CD4-positive, alpha-beta T cell (primary cell): ENCODE measurements around the gene CACNA1E. TPM values are rescaled to one million over a fixed set of nuclear protein-coding genes. Genes with fewer than 3 reads are reported as not detected.

Experiments
- ATAC-seq: fragments of 200-7000 bp; cut with Tn5 transposase; one replicate; pipeline ENCODE4 v1.10.0; 2022; ENCODE audit warnings: mild to moderate bottlenecking; ENCODE audit not compliant: poor library complexity
- CTCF ChIA-PET: fragments of 350-600 bp; sonication (Branson Sonifier 250); formaldehyde crosslinking; loops from one replicate; lab custom pipeline; 2021; ENCODE audit warnings: antibody characterized with exemption, inconsistent platforms; lab: Charles Lee
- POLR2A ChIA-PET: fragments of 350-600 bp; sonication (Branson Sonifier 250); formaldehyde crosslinking; loops from one replicate; lab custom pipeline; 2021; ENCODE audit warnings: antibody characterized with exemption, inconsistent platforms; lab: Charles Lee
- DNase-seq, 14 experiments: peaks; one replicate each; pipeline ENCODE4 v3.0.0-alpha.2; 2013 to 2020; ENCODE audit warnings: mixed read lengths in 2 of 14
- H3K27ac ChIP-seq, 2 donors: one replicate each; pipeline versions ENCODE4 v1.5.1 to v1.7.0; 2013; ENCODE audit warnings: low read length in 2 of 2, low read depth in 1 of 2, mild to moderate bottlenecking in 1 of 2
- H3K27me3 ChIP-seq, 2 experiments: 1 replicate in 1 of 2; 2 replicates in 1 of 2; pipeline versions ENCODE4 v1.6.1 to v1.7.0; 2013; ENCODE audit warnings: low read length in 2 of 2, control low read depth in 1 of 2, mild to moderate bottlenecking in 1 of 2, moderate library complexity in 1 of 2; ENCODE audit not compliant: insufficient read depth in 2 of 2, control insufficient read depth in 1 of 2
- H3K36me3 ChIP-seq: one replicate; pipeline ENCODE4 v1.6.1; 2013; ENCODE audit warnings: low read length, control low read depth; ENCODE audit not compliant: insufficient read depth
- H3K4me1 ChIP-seq: one replicate; pipeline ENCODE4 v1.6.1; 2013; ENCODE audit warnings: low read length, control low read depth; ENCODE audit not compliant: insufficient read depth
- H3K4me3 ChIP-seq: one replicate; pipeline ENCODE4 v1.5.1; 2013; ENCODE audit warnings: mild to moderate bottlenecking, low read length, moderate library complexity
- H3K9me3 ChIP-seq, 2 experiments: 1 replicate in 1 of 2; 2 replicates in 1 of 2; pipeline versions ENCODE4 v1.6.1 to v1.7.0; 2013; ENCODE audit warnings: low read length in 2 of 2, mild to moderate bottlenecking in 2 of 2, control low read depth in 1 of 2, moderate library complexity in 1 of 2; ENCODE audit not compliant: control insufficient read depth in 1 of 2, insufficient read depth in 1 of 2
- H3K27ac Mint-ChIP-seq: one replicate; pipeline ENCODE4 v1.8.0; 2020; ENCODE audit warnings: mixed read lengths
- H3K27me3 Mint-ChIP-seq: one replicate; pipeline ENCODE4 v1.8.0; 2021; ENCODE audit warnings: mixed read lengths
- H3K36me3 Mint-ChIP-seq: one replicate; pipeline ENCODE4 v1.8.0; 2021; ENCODE audit warnings: low read depth, mixed read lengths
- H3K4me1 Mint-ChIP-seq: one replicate; pipeline ENCODE4 v1.8.0; 2021; ENCODE audit warnings: low read depth, mixed read lengths
- H3K4me3 Mint-ChIP-seq: one replicate; pipeline ENCODE4 v1.8.0; 2020; ENCODE audit warnings: mild to moderate bottlenecking, mixed read lengths
- H3K9me3 Mint-ChIP-seq: one replicate; pipeline ENCODE4 v1.8.0; 2020; ENCODE audit warnings: mixed read lengths
- CTCF ChIP-seq: fragments of 200-600 bp; IDR thresholded peaks from one replicate; pipeline ENCODE4 v1.8.0; 2022; ENCODE audit warnings: antibody characterized with exemption, mild to moderate bottlenecking
- intact Hi-C, 2 experiments: fragments of 100-400 bp; cut with DNase I in 1 of 2; cut with micrococcal nuclease in 1 of 2; formaldehyde crosslinking; loops; one replicate each; pipeline versions ENCODE4 v1.15.1 to v1.9.0; 2023 to 2025; cut with DNase I, micrococcal nuclease
- total RNA-seq, 174 experiments: library from RNA in 2 of 174; stranded (reverse) in 2 of 174; gene quantifications; one replicate each; pipeline ENCODE4 v1.2.3 and lab custom pipeline; 2021 to 2026

Gene CACNA1E
- total RNA-seq, 2 experiments from 2014 or later, result not detected

GRCh38 chr1:181623850-181624249, 140.5 kb downstream of the CACNA1E start:
- ChIA-PET CTCF (no interaction called here), POLR2A (no interaction called here)
- Mint-ChIP-seq H3K36me3 (no peaks in the 10 kb centered on the region), H3K27me3 (peaks cover 6% of the 10 kb centered on the region), H3K9me3 (no peaks in the 10 kb centered on the region), H3K27ac (no peak overlapping the region), H3K4me1 (no peaks in the 10 kb centered on the region), H3K4me3 (no peak overlapping the region)
- no peak for TF ChIP-seq CTCF
- DNase-seq (no peak), ATAC-seq (no peak)
- no peaks in the 10 kb centered on the region for H3K36me3 ChIP-seq
- H3K27ac ChIP-seq, result no peak overlapping the region
- H3K9me3 ChIP-seq, result no peaks in the 10 kb centered on the region
- no peaks in the 10 kb centered on the region for H3K27me3 ChIP-seq
- intact Hi-C loops, result no loop called here
- no peak overlapping the region for H3K4me3 ChIP-seq
- H3K4me1 ChIP-seq, result no peaks in the 10 kb centered on the region

- Mint-ChIP-seq H3K4me1 (no peaks in the 10 kb centered on the region), H3K36me3 (no peaks in the 10 kb centered on the region), H3K9me3 (no peaks in the 10 kb centered on the region), H3K27me3 (peaks cover 12% of the 10 kb centered on the region), H3K27ac (no peak overlapping the region), H3K4me3 (no peak overlapping the region)
- DNase-seq (no peak), ATAC-seq (no peak)
- H3K27me3 ChIP-seq, result peaks cover 0 to 2% of the 10 kb centered on the region in 2 experiments
- intact Hi-C loops, result no loop called here
- no peak overlapping the region for H3K4me3 ChIP-seq
- no peak for TF ChIP-seq CTCF
- POLR2A ChIA-PET, result no interaction called here
- H3K36me3 ChIP-seq, result no peaks in the 10 kb centered on the region
- H3K4me1 ChIP-seq, result no peaks in the 10 kb centered on the region
- H3K27ac ChIP-seq, result no peak overlapping the region
- CTCF ChIA-PET, result no interaction called here
- peaks cover 0 to 4% of the 10 kb centered on the region in 2 experiments for H3K9me3 ChIP-seq
Measured at GRCh38 chr1:181626279-181626938, 143.1 kb downstream of the CACNA1E start.

- Histone ChIP-seq H3K36me3 (no peaks in the 10 kb centered on the region), H3K27me3 (peaks cover 0 to 2% of the 10 kb centered on the region in 2 experiments), H3K27ac (no peak overlapping the region), H3K9me3 (peaks cover 0 to 4% of the 10 kb centered on the region in 2 experiments), H3K4me1 (no peaks in the 10 kb centered on the region), H3K4me3 (no peak overlapping the region)
- no peaks in the 10 kb centered on the region for H3K9me3 Mint-ChIP-seq
- peaks cover 32% of the 10 kb centered on the region for H3K27me3 Mint-ChIP-seq
- CTCF ChIA-PET, result no interaction called here
- ATAC-seq (no peak), DNase-seq (no peak)
- POLR2A ChIA-PET, result no interaction called here
- H3K4me3 Mint-ChIP-seq, result no peak overlapping the region
- H3K27ac Mint-ChIP-seq, result no peak overlapping the region
- no peaks in the 10 kb centered on the region for H3K4me1 Mint-ChIP-seq
- H3K36me3 Mint-ChIP-seq, result no peaks in the 10 kb centered on the region
- no peak for TF ChIP-seq CTCF
- intact Hi-C loops, result no loop called here
Measured at GRCh38 chr1:181630398-181630797, 147.1 kb downstream of the CACNA1E start.
